Natural killer cell treated with Interleukin-12 subunit alpha and Interleukin-12 subunit beta and Interleukin-15 and Interleukin-18, amount 100 ng/mL, for 72 hours (primary cell): ENCODE data around the gene TSFM. TPM values are rescaled to one million over a fixed set of nuclear protein-coding genes. Genes with fewer than 3 reads are reported as not detected.

Source experiments
- total RNA-seq, 2 donors: library from RNA; stranded (reverse); gene quantifications; one replicate each; pipeline ENCODE4 v1.2.3, GENCODE V29; 2022

Gene TSFM
- total RNA-seq, 2 donors from 2014 or later, result 43.2 to 44.6 TPM

Other genes starting within 250 kb of the TSFM start
- gene DCTN2, start 235.6 kb upstream of the TSFM start, total RNA-seq, result 10 to 100 TPM; 94.2 to 98.7 TPM
- 1 to 10 TPM in 1 of 2 donors, under 1 TPM in 1; 0.29 to 2.0 TPM for gene KIF5A, start 232.7 kb upstream of the TSFM start, total RNA-seq
- 10 to 100 TPM; 25.9 to 35.7 TPM for gene PIP4K2C, start 191.6 kb upstream of the TSFM start, total RNA-seq
- 10 to 100 TPM; 15.6 to 18.4 TPM for gene DTX3, start 178.0 kb upstream of the TSFM start, total RNA-seq
- gene ARHGEF25, start 171.4 kb upstream of the TSFM start, total RNA-seq, result 1 to 10 TPM in 1 of 2 donors, under 1 TPM in 1; 0.52 to 4.0 TPM
- 1 to 10 TPM; 1.5 to 3.6 TPM for gene B4GALNT1, start 149.6 kb upstream of the TSFM start, total RNA-seq
- gene OS9, start 88.7 kb upstream of the TSFM start, total RNA-seq, result 100 to 1,000 TPM; 203 to 209 TPM
- 10 to 100 TPM; 47.5 to 54.1 TPM for gene AGAP2, start 44.0 kb upstream of the TSFM start, total RNA-seq
- 10 to 100 TPM; 14.4 to 34.9 TPM for gene TSPAN31, start 37.7 kb upstream of the TSFM start, total RNA-seq
- 100 to 1,000 TPM; 111 to 278 TPM for gene CDK4, start 30.5 kb upstream of the TSFM start, total RNA-seq
- 10 to 100 TPM; 15.8 to 17.0 TPM for gene MARCHF9, start 27.7 kb upstream of the TSFM start, total RNA-seq
- gene CYP27B1, start 15.7 kb upstream of the TSFM start, total RNA-seq, result 10 to 100 TPM; 11.7 to 18.8 TPM
- 10 to 100 TPM; 42.9 to 51.2 TPM for gene METTL1, start 10.7 kb upstream of the TSFM start, total RNA-seq
- gene EEF1AKMT3, start 10.2 kb upstream of the TSFM start, total RNA-seq, result 1 to 10 TPM; 2.0 to 3.2 TPM
- gene AVIL, start 35.9 kb downstream of the TSFM start, total RNA-seq, result 1 to 10 TPM; 1.7 TPM
- gene CTDSP2, start 63.9 kb downstream of the TSFM start, total RNA-seq, result 10 to 100 TPM; 52.7 to 53.9 TPM
- gene ATP23, start 158.8 kb downstream of the TSFM start, total RNA-seq, result 10 to 100 TPM in 1 of 2 donors, 1 to 10 TPM in 1; 5.7 to 12.5 TPM